A549 treated with AZD9567 at 1 μM for 4 hours (cell line): Measurements from ENCODE around the gene EHD4. TPM values are rescaled to one million over a fixed set of nuclear protein-coding genes. Genes with fewer than 3 reads are reported as not detected.

Source experiments
- total RNA-seq: library from RNA; stranded (reverse); fragments of 200-300 nt; extraction: Qiagen RNA extraction; gene quantifications from 5 replicates; pipeline ENCODE4 v1.2.3, GENCODE V29; 2022; ENCODE audit not compliant: insufficient read depth

The EHD4 gene
- total RNA-seq, result 10.7 to 11.9 TPM (median 11.6 TPM) in 5 replicates

DNA sequence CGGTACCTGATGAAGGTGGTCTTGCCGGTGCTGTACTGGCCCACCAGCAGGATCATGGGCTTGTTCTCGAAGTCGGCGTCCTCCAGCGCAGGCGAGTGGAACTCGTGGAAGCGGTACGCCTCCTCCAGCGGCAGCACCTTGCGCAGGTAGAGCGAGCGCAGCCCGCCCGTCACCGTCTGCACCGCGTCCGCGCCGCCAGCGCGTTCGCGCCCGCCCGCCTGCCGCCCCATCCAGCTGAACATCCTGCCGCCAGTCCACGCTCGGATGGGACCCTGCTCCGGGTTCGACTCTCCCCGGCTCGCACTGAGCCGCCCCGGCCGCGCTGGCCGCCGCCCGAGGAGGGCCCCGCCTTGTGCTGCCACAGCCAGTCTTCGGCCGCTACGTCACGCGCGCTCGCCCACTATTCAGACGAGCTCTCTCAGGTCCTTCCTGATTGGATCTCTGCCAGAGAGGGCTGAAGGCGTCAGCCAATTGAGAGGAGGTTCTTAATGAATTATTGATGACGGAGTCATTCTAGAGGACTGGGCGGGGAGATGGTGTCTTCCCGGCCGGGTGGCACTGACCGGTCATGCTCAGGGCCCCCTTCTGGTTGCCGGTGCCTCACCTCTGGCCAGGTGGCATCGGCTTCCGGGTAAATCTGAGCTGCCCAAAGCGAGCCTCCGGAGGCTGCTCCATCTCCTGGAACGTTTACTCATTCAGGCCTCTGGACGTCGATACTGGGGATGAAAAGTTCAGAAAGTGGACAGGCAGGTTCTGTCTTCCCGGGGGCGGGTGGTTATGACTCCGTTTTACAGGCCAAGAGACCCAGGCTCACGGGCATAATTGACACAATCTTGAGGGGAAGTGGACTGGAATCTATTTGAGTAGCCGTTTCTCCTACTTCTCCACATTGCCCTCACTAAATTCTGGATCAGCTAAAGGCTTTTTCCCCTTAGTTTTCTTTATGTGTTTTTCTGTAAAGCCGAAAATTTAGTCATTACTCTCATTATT, at the start of gene EHD4:
TSS of gene EHD4 (minus strand) at position 305 of the 990 bp plus-strand sequence. CDS start at position 242, 63 bp downstream.

DNA sequence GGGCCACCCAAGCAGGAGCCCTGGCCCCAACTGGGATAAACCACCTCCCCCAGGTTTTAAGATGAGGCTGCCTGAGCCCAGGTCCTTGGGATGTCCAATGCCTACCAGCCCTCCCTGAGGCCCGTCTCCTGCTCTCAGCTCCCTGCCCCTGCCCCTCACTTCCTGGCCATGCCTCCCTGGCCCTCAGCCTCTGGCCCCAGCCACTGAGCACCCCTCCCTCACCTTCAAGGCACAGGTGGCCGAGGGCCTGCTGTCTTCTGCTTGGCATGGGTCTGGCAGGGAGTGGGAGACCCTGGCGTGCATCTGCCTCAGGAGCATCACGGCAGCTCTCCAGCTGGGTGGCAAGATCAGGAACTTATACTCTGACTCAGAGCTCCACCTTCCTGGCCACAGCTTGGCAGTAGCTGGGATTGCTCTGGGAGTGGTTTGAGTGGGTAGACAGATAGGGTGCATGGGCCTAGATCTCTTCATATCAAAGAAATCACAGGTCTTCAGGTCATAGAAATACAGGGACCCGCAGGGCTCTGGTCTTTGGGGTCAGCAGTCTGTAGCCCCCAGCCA, 48.4 kb upstream of the EHD4 start, which contains the start of gene PLA2G4E:
TSS of gene PLA2G4E (minus strand) at position 330 of the 561 bp plus-strand sequence. CDS start at position 318, 12 bp downstream.

DNA sequence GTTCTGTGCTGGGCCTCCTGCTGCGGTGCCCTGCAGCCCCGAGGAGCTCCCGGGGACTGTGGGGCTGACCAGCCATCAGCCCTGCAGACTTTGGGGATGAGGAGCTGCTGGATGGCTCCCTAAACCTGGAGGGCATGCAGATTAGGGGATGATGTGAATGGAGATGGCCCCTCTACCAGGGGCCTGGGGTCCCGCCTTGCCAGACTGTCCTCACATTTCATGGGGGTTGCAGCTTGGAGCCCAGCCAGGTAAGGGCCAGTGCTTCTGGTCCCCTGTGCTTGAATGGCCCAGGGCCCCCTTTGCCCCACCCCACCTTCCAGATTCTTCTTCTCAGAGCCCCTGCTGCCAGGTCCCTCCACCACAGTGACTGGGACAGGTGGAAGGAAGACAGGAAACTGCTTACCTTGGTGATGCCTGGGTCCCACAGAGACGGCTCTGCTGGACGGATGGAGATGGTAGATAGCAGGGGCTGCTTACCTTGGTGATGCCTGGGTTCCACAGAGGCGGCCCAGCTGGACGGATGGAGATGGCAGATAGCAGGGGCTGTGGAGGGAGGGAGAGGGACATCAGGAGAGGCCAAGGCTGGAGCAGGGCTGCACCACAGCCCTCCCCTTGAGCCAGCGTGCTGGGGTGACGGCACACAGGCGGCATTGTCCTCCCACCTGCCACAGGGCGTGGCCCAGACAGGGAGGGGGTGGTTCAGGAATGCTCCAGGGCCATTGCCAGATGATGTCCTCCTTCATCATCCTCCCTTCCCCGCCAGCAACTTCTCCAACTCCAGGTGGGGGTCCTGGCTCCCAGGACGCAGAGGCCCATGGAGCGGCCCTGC, 78.7 kb downstream of the EHD4 start, which contains the start of gene SPTBN5:
TSS of gene SPTBN5 (minus strand) at position 632 of the 829 bp plus-strand sequence. CDS start at position 76, 556 bp downstream.

Other genes starting within 250 kb of the EHD4 start
- 4.0 to 5.9 TPM (median 4.9 TPM) in 5 replicates for gene MAPKBP1, start 198.1 kb downstream of the EHD4 start, total RNA-seq
- 3.0 to 3.9 TPM (median 3.2 TPM) in 4 of 5 replicates, not detected in the other for gene JMJD7, start 144.5 kb downstream of the EHD4 start, total RNA-seq
- gene PLA2G4B, start 133.7 kb downstream of the EHD4 start, total RNA-seq, result 1.8 to 4.1 TPM (median 1.9 TPM) in 4 of 5 replicates, not detected in the other
- gene SPTBN5, start 78.5 kb downstream of the EHD4 start, total RNA-seq, result 0.16 to 0.34 TPM (median 0.26 TPM) in 5 replicates
- gene PLA2G4E, start 48.5 kb upstream of the EHD4 start, total RNA-seq, result 0.01 TPM in 1 of 5 replicates, not detected in the others
- gene PLA2G4D, start 122.0 kb upstream of the EHD4 start, total RNA-seq, result not detected in 5 replicates
- gene PLA2G4F, start 184.1 kb upstream of the EHD4 start, total RNA-seq, result not detected in 5 replicates
- 15.0 to 18.3 TPM (median 16.7 TPM) in 5 replicates for gene VPS39, start 235.7 kb upstream of the EHD4 start, total RNA-seq